CD4-positive, alpha-beta T cell treated with Interleukin-6 at 100 ng/mL for 8 hours (primary cell): Measurements from ENCODE around the gene KAT14.
"Not testable (repeated sequence)": the region's sequence is repeated elsewhere in the genome, so short reads cannot be mapped to it uniquely, and the experiment has no call there.

Source experiments
- DNase-seq: peaks from one replicate; pipeline ENCODE4 v3.0.0-alpha.2; 2020; ENCODE audit warnings: mixed read lengths, low spot score

The KAT14 gene, protein sequence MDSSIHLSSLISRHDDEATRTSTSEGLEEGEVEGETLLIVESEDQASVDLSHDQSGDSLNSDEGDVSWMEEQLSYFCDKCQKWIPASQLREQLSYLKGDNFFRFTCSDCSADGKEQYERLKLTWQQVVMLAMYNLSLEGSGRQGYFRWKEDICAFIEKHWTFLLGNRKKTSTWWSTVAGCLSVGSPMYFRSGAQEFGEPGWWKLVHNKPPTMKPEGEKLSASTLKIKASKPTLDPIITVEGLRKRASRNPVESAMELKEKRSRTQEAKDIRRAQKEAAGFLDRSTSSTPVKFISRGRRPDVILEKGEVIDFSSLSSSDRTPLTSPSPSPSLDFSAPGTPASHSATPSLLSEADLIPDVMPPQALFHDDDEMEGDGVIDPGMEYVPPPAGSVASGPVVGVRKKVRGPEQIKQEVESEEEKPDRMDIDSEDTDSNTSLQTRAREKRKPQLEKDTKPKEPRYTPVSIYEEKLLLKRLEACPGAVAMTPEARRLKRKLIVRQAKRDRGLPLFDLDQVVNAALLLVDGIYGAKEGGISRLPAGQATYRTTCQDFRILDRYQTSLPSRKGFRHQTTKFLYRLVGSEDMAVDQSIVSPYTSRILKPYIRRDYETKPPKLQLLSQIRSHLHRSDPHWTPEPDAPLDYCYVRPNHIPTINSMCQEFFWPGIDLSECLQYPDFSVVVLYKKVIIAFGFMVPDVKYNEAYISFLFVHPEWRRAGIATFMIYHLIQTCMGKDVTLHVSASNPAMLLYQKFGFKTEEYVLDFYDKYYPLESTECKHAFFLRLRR

DNA sequence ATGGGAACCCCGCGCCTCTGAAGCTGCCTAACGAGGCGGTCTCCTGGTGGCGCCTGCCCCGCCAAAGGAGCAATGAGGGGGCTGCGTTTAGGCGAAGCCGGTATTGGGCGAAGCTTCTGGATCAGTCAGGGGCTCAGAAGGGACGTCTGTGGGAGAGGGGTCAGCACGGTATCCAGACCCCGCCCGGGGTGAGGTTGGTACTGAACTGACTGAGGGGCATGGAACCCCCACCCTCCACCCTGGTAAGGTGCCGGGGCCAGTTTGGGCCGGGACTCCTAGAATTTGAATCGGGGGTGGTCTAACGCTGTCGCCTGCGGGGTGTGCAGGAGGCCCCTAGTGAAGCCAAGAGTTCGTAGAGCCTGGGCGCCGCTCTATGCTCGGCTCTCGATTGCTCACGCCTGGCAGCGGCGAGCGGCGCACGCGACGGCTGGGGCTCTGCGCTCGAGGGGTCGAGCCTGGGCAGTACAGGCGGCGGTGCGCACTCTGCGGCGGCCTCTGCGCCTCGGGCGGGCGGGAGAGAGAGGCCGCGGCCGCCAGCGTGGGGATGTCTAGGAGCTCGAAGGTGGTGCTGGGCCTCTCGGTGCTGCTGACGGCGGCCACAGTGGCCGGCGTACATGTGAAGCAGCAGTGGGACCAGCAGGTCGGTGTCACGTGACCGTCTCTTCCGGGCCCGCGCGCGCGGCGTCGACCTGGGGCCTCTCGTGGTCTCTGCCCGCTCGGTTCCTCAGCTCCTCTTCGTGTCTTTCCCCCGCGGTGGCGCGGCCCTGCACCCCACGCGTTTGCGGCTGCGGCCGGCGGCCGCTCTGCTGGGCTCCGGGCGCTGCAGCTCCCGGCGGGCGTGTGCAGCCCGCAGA, at the start of gene KAT14, which contains the start of gene PET117:
Gene KAT14, plus strand, starts transcription at position 452 of the 854 bp plus-strand sequence. CDS start 4,798 bp downstream, outside the sequence.
Gene PET117, plus strand, starts transcription at position 452 of the 854 bp plus-strand sequence. Its CDS starts 93 bp downstream, at position 545.
- peak; percentile 84 for DNase-seq

- DNase-seq, result not testable (repeated sequence)
Observed at GRCh38 chr20:18088298-18088697, 49.4 kb upstream of the KAT14 start.

- DNase-seq, result not testable (repeated sequence)
Observed at GRCh38 chr20:18088841-18089240, 48.8 kb upstream of the KAT14 start.

DNA sequence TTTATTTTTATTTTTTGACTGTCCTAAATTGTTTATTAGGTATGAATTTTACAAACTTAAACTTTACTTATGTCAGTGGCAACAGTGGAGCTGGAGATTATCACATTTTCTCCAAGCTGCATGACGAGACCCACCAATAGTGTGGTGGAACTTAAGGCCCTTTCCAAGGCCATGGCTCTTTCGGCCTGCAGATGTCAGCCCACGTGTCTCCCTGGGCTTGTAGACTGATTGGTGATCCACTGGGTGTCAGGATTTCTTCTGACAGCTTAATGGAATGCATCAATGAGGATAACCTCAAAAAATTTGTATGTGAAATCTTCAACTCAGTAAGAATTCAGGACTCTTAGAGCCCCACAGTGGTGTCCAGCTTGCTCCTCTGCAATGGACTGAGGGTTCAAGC, 47.6 kb upstream of the KAT14 start:
- DNase-seq, result no peak

- DNase-seq, result no peak
Observed at GRCh38 chr20:18090477-18090876, 47.2 kb upstream of the KAT14 start.

DNA sequence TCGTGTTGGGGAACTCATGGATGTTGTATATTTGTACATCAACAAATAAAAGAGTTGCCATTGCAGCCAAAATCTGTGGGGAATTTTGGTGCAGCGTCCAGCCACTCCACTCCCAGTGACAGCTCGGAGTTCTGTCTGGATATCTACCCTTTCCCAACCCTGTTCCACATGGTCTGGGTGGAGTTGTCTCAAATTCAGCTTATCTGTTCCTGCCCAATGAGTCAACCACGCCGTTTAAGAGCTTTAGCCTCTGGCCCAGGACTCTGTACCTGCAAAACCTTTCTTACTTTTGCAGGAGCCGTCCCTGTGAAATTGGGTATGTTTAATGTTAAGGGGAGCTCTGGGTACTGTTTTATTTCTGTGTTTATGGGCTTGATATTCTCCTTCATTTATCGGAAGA, 46.0 kb upstream of the KAT14 start:
- no peak for DNase-seq

DNA sequence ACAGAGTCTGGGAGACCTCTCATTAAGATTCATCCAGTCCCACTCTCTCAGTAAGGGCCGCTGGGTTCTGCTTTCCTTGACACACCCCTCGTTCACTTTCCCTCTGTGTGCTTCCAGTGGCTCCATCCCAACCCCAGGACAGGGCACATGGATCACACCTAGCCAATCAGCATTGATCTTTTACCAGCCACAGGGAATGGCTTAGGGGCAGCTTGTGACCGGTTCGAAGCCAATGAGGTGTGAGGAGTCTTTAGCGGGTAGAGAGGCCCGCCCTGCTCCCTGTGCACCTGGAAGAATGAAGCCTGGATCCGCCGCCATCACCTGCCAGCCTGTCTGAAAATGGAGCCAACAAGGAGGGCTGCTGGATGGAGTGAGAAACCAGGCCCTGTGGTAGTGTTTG, 44.8 kb upstream of the KAT14 start:
- no peak for DNase-seq

DNA sequence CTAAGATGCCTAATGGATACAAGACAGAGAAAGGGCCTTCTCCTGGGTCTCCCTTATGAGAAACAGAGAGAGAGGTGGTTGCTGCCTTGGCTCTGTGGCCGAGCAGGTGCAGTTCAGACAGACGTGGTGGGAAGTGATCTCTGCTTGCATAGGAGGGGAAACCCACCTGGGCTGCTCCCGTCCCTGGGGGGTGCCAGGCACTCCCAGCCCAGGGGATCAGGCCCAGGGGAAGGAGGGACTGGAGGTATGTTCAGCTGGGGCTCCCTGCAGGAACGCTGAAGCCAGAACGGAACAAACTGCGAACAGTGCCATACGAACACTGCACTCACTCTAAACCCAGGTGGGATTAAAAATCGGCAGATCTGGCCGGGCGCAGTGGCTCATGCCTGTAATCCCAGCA, 44.3 kb upstream of the KAT14 start:
- no peak for DNase-seq

DNA sequence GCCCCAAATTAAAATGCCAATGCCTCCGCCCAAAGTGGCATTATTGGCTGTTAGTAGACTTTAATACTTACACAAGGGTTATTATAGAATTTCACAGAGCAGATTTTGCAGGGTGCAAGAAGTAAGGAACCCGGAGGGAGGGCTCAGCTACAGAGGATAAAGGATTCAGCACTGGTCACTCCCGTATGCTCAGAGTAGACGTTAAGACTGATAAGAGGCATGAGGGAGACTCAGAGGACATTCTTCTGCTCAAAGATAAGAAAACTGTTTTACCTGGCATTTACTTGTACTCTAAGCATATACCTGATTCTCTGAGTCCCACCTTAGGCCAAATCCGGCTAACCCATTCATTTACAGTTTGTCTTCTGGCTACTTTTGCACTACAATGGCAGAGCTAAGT, 43.5 kb upstream of the KAT14 start:
- no peak for DNase-seq

DNA sequence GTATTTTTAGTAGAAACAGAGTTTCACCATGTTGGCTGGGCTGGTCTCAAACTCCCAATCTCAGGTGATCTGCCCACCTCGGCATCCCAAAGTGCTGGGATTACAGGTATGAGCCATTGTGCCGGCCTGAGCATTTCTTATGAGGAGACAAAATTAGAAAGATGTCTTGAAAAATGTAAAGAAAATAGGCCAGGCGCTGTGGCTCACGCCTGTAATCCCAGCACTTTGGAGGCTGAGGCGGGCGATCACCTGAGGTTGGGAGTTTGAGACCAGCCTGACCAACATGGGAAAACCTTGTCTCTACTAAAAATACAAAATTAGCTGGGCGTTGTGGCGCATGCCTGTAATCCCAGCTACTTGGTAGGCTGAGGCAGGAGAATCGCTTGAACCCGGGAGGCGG, 37.1 kb upstream of the KAT14 start:
- not testable (repeated sequence) for DNase-seq

DNA sequence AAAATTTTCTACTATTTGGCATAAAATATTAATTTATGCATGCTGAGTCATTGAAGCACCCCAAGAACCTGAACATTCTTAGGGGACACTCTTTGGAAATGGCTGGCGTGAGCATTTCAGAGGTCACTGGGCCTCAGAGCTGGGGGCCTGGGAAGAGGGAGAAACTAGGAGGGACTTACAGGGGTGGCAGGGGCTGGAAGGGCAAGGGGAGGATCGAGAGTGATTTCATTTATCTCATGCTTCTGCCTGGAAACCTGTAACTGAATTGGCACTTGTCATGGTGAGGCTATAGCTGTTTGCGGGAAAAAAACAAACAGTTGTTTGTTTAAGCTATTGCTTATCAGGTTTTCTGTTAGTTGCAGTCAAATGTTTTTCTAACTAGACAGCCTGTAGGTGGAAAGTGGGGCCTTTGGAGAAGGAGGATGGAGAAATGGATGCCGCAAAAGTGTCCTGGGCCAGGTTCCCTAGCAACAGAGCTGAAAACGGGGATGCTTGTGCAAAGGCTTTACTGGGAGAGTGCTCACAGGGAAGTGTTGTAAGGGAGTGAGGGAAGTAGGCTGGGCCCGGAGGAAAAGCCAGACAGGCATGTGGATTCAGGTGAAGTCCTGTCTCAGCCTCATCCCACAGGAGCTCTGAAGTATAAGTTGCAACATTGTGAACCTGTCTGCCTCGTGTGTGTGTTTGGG, 36.4 kb upstream of the KAT14 start:
- no peak for DNase-seq

GRCh38 chr20:18103497-18103896, 34.2 kb upstream of the KAT14 start:
- no peak for DNase-seq

DNA sequence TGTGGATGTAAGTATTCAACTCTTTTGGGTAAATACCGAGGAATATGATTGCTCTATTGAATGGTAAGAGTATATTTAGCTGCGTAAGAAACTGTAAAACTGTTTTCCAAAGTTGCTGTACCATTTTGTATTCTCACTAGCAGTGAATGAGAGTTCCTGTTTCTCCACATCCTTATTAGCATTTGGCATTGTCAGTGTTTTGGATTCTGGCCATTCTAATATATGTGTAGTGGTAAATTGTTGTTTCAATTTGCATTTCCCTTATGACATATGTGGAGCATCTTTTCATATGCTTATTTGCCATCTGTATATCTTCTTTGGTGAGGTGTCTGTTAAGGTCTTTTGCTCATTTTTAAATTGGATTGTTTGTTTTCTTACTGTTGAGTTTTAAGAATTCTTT, 29.3 kb upstream of the KAT14 start:
- DNase-seq, result no peak

- DNase-seq, result not testable (repeated sequence)
Observed at GRCh38 chr20:18128574-18128973, 9.1 kb upstream of the KAT14 start.

DNA sequence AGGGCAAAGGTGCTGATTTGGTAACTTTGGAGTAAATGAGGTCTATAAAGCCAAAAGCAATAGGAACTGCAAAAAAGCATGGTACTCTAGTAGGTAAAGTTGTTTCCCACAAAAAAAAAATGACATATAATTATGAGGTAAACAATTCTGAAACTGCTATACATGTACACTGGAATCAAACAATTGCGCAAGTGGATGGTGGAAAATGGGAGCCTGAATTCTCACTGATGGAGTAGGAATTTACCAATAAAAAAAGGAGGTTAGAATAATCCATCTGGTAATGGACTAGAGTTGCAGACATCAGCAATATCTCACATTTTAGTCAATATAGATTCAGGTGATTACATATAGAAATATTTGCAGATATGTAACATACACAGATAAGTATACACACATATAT, 5.0 kb upstream of the KAT14 start:
- no peak for DNase-seq

GRCh38 chr20:18133962-18134361, 3.7 kb upstream of the KAT14 start:
- DNase-seq, result no peak

GRCh38 chr20:18138266-18138582, 561 bp downstream of the KAT14 start:
- no peak for DNase-seq

GRCh38 chr20:18138639-18139583, 1.2 kb downstream of the KAT14 start:
- no peak for DNase-seq

DNA sequence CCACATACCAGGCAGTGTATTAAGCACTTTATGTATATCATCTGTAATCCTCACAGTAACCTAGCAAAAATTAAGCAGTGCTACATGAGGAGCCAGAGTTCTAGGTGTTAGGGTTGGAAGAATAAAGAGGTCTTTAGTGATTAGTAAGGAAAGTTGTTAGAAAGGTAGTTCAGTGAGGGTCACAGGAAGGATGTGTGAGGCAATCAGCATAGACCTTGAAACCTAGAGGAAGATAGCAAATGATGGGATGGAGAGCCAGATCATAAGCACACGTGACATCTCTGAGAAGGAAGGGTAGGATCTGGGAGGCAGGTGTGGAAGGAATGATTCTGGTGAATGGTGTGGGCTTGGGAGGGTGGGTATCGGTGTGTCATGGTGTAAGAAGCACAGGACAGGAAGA, 2.2 kb downstream of the KAT14 start:
- no peak for DNase-seq

DNA sequence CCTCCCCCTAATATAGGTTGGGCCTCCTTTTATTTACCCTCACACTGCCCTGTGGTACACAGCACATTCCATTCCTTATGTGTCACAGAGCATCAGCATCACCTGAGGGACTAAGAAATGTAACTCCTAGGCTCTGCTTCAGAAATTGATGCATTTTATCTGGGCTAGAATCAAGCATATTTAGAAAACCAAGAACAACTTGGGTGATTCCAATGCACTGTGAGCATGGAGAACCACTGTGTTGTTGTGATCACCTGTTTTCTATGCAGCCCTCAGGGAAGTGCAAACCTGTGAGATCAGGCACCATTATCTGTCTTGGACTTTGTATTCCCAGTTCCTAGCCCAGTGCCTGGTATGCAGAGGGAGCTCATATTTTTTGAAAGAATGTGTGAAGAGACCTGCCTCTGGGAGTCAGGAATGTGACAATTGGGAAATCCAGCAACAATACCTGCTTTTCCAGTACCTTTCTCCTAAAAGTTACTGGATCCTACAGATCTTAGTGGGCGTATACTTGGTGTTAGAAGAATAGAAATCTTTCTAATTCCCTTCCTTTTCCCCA, 7.0 kb downstream of the KAT14 start:
- DNase-seq, result no peak
